ENCODE measurements around the gene GNG5.
"Not testable (repeated sequence)": the region's sequence is repeated elsewhere in the genome, so short reads cannot be mapped to it uniquely, and the experiment has no call there.

The GNG5 gene

DNA sequence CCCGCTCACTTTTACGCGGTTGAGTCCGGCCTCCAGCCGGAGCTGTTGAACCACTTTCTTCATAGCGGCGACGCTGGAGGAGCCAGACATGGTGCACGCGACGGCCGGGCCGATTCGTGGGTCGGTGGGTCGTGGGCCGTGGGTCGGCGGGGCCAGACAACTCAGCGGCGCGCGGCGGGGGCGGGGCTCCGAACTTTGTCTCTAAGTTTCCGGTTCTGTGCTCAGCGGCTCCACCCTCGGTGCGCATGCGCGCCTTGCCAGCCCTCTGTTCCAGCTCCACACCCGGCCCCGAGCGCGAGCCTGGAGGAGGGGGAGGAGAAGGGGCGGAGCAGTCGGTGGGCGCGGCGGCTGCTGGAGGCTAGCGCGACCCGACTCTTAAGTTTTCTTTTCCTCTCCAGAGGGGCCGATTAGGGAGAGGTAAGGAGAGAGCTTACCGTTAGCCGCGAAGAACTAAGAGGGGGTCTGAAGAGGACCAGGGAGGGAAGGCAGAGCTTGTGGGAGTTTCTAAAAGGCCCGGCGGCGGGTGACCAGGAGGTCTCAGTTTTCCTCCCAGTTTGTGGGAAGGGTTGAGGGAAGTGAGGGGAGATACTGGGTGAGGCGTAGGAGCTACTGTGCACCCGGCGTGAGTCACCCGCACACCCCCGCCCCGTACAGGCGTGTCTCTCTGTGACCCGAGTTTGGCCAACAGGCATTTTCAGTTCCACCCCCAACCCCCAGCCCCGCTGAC lies at the start of gene GNG5, which contains the start of gene SPATA1:
Gene GNG5, minus strand, starts transcription at position 580 of the 727 bp plus-strand sequence. Its CDS starts 490 bp downstream, at position 90.
Gene SPATA1, plus strand, starts transcription at position 385 of the 727 bp plus-strand sequence. CDS start 9,974 bp downstream, outside the sequence.
- peak; percentile 97 to 98 for DNase-seq

DNA sequence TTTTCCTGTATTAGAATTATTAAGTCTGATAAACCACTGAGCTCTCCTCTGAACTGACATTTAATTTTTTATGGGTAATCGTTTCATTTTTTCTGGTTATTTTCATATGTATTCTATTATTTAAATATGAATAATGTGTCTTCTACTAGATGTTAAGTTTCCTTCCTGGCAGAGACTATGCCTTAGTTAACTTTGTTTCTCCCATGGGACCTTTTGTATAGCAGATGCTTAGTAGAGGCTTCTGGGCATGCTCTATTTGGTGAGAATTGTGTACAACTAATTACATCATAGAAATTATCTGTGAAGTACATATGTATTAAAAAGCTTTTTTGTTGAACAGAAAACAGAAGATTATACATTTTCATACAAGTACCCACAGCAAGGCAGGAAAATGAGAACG lies 44.4 kb upstream of the GNG5 start:
- DNase-seq: no peak

- no peak for DNase-seq
These were observed 35.3 kb upstream of the GNG5 start for GRCh38 chr1:84541679-84542078.

GRCh38 chr1:84540759-84541158 lies 34.4 kb upstream of the GNG5 start:
- DNase-seq: no peak

DNA sequence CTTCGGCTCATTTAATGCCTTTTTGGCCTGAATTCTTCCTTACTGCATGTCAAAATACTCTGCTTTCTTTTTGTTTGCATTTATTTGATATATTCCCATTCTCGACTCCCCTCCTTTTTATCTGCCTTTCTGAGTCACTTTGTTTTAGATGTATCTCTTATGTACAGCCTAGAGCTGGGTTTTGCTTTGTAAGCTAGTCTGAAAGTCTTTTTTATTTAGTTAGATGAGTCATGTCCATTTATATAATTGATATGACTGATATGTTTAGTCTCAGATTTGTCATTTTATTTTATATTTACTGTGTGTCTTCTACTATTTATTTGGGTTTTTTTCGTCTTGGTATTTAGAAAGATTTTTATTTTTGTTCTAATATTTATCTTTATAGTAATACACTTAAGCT lies 33.6 kb upstream of the GNG5 start:
- DNase-seq: no peak

DNA sequence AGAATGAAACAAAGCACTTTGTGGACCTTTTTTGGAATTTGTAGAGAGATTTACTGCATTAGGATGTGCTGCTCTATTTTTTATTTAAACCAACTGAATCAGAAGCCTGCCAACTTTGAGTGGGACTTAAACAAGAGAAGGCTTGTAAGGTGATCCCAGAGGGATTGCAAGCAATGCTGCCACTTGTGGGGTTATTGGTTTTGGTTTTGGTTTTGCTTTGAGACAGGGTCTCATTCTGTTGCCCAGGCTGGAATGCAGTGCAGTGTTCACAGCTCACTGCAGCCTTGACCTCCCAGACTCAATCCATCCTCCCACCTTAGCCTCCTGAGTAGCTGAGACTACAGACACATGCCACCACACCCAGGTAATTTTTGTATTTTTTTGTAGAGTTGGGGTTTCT lies 32.2 kb upstream of the GNG5 start:
- DNase-seq: no peak

GRCh38 chr1:84525779-84526178 lies 19.4 kb upstream of the GNG5 start:
- no peak for DNase-seq

DNA sequence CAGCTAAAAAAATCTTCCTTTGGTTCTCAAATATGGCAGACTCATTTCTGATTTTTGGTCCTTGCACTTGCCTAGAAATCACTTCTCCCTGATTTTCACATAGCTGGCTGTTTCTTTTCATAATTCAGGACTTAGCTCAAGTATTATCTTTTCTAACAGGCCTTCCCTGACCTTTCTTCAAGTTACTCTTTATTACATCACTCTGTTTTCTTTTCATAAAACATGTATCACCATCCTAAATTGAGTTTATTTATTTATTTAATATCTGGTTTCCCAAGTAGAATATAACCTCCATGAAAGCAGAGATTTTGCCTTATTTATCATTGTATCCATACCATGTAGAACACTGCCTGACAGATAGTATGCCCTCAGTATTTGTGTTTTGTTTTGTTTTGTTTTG lies 18.2 kb upstream of the GNG5 start:
- DNase-seq: no peak

- no peak for DNase-seq
These were observed 4.3 kb upstream of the GNG5 start for GRCh38 chr1:84510668-84511067.

- no peak for DNase-seq
These were observed 3.8 kb upstream of the GNG5 start for GRCh38 chr1:84510165-84510564.

DNA sequence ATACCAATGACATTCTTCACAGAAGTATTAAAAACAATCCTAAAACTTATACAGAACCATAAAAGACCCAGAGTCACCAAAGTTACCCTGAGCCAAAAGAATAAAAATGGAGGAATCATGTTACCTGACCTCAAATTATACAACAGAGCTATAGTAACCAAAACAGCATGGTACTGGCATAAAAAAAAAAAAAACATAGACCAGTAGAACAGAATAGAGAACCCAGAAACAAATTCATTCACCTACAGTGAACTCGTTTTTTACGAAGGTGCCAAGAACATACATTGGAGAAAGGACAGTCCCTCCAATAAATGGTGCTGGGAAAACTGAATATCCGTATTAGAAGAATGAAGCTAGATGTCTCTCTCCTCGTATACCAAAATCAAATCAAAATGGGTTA lies 2.6 kb upstream of the GNG5 start:
- DNase-seq: no peak

DNA sequence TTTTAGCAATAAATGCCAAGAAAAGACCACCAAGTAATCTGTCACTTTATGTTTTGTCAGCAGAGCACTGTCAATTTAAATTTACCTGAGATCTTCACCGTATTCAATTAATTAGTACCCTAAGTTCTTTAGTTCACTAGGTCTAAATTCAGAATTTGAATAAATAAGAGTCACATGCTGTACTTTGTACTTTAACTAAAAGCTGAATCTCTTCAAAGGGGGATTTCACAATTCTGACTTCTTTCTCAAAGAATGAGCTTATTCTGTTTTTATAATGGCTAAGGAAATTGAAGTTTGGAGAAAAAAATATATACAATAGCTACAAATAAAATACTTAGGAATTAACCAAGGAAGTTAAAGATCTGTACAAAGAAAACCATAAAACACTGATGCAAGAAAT lies 2.1 kb upstream of the GNG5 start:
- DNase-seq: no peak

GRCh38 chr1:84507887-84508286 lies 1.5 kb upstream of the GNG5 start:
- DNase-seq: not testable (repeated sequence)

DNA sequence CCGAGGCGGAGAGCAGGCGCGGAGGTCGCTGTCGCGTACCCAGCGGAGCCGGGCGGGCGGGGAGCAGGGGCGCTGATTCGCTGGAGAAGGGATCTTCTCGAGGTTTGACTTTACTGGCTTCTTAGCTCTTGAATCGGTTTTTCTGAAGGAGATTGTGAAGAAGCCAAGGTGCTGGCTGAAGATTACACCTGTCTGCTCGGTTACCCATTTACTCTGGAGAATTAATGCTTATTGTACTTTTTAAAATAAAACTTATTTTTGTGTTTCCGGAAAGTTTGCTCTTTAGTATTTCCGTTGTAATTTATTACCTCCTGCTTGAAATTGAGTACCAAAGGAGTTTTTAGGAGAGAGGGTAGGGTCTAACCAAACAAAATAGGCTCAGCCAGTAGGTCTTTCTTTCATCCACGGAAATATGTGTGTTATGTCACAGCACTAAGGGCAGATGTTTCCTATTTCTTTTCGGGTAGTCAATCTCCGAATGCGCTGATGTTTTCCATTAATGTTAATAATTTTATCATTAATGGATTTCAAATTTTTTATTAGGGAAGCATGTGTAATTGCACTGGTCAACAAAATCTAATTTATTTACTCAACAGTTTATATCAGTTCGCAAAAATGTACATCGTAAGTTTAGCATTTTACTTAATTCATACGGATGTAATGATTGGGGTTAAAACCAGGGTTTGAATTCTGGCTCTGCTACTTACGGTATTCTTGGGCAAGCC lies 510 bp upstream of the GNG5 start:
- DNase-seq: peak in 1 of 2 experiments; percentile 88

GRCh38 chr1:84505493-84506001 lies 834 bp downstream of the GNG5 start:
- DNase-seq: no peak

DNA sequence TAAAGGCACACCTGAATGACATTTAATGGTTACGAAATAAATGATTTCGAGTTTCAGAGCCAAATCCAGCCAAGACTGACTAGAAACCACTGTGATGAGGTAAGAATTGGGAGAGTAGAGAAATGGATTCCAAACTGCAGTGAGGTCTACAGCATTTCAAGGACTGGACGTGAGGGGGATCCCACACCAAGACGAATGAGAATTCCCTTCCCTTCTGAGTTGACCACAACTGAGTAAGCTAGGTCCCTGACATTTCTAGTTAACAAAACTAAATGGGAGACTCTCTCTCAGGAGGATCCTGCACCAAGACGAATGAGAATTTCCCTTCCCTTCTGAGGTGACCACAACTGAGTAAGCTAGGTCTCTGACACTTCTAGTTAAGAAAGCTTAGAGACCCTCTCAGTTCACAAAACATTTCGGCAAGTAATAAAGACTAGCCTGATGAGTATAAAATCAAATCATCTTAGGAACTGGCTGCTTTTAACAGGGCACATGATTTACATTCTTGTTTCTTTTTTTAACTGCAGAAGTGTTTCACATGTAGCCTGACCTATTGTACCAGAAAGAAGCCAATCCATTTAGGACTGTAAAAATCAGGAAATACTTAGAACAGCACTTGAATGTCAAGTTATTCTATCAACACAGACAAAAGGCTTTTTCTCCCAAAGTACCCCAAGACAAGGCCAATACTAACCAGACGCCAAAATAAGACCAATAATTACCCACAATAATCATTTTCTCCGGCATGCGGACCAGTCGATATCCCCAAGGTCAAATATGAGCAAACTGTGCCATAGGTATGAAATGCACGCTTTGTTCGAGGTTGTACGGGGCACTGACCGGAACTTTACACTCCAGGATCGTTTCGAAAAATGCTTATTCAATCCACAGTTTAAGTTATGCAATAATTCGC lies 1.5 kb downstream of the GNG5 start:
- DNase-seq: no peak

DNA sequence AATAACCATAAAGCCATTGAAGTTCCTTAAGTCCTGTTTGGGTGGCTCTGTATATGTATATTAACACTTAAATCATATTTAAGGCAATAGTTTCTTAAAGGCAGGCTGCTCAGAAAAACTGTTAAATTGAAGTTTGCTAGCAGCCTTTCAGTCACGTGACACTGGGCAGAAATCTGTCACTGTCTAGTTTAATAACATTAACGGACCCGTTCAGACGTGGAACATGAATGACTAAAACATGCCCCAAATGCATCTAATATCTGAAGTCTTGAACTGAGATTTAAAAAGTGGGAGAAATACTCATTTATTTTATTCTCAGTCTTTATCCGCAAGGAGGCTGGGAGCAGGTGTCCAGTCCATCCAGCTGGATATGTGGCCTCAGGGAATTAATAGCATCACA lies 3.5 kb downstream of the GNG5 start:
- no peak for DNase-seq

DNA sequence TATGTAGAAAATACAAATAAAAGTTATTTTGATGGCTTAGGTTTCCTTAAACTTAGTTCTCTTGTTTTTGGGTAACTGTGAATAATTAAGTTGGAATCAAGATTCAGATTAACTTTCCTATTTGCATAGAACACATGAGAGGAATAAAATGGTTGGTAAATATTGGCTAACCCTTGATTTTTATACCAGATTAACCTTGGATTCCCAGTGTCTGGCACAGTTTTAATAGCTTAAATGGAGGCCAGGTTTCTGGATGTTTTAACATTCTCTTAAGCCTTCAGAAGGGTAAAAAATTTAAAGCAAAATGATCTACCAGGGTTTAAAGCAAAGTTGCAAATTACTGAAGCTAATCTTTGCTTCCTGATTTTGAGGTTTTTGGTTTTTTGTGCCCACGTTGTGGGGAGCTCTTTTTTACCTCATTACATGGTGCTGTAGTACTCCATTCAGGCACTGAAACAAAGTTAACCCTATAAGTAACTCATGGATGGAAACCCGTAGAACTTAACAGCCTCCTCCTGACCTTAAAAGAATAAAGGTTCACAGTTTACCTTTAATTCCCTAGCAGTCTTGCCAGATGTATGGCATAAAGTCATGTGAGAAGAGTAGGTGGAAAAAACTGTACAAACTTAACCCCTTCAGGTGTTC lies 8.6 kb downstream of the GNG5 start:
- DNase-seq: no peak

- DNase-seq: no peak
These were observed 9.9 kb downstream of the GNG5 start for GRCh38 chr1:84496498-84496897.

GRCh38 chr1:84493747-84494146 lies 12.6 kb downstream of the GNG5 start:
- no peak for DNase-seq

- DNase-seq: no peak
These were observed 13.7 kb downstream of the GNG5 start for GRCh38 chr1:84492726-84493125.

DNA sequence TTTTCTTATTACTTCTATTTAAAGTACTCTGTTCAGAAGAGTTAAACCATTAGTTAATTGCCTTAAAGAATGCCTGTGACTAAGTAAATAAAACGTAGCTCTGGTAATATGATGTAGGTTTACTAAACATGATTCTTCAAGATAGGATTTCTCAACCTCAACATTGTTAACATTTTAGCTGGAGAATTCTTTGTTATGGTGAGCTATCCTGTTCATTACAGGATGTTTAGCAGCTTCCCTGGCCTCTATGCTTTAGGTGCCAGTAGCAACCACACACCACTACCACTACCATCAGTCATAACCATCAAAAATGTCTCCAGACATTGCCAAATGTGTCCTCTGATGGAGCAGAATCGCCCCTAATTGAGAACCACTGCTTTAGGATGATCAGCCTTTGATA lies 16.6 kb downstream of the GNG5 start:
- DNase-seq: no peak

- DNase-seq: no peak
These were observed 18.3 kb downstream of the GNG5 start for GRCh38 chr1:84488107-84488506.
